SK-N-SH (cell line): ENCODE data around the gene BLOC1S3. TPM values are rescaled to one million over a fixed set of nuclear protein-coding genes. Genes with fewer than 3 reads are reported as not detected.

Source experiments
- CTCF ChIA-PET: fragments of 300-600, 350-600 bp; formaldehyde crosslinking; extraction: SDS; loops from one replicate; lab custom pipeline; 2021; lab: Yijun Ruan, JAX
- POLR2A ChIA-PET: fragments of 350-600 bp; sonication (Branson Sonifier 250); formaldehyde crosslinking; extraction: SDS; loops from one replicate; lab custom pipeline; 2020; ENCODE audit warnings: antibody characterized with exemption, inconsistent platforms; lab: Yijun Ruan, JAX
- DNase-seq: peaks from one replicate; pipeline ENCODE4 v3.0.0; 2012
- H2AFZ ChIP-seq: fragments of 200-600 bp; sonication (generic); 2 replicates; pipeline ENCODE4 v1.8.1; 2016; ENCODE audit warnings: antibody characterized with exemption, mild to moderate bottlenecking, low read depth
- H3F3A ChIP-seq: fragments of 200-600 bp; sonication (generic); replicated peaks from 2 replicates; pipeline ENCODE3; 2016; ENCODE audit warnings: antibody characterized with exemption, mild to moderate bottlenecking; ENCODE audit not compliant: insufficient read depth
- H3K27ac ChIP-seq, 2 experiments: fragments of 200-500 bp in 1 of 2; fragments of 200-600 bp in 1 of 2; sonication (Bioruptor generic) in 1 of 2; sonication (generic), shearing (Covaris generic) in 1 of 2; 2 replicates each; pipeline versions ENCODE4 v1.5.1 to v1.6.1; 2014 to 2016; ENCODE audit warnings: low read depth in 2 of 2, inconsistent platforms in 1 of 2, low read length in 1 of 2, mild to moderate bottlenecking in 1 of 2, mixed read lengths in 1 of 2
- H3K27me3 ChIP-seq: fragments of 200-600 bp; sonication (generic), shearing (Covaris generic); 2 replicates; pipeline ENCODE4 v1.6.1; 2016; ENCODE audit warnings: mixed run types; ENCODE audit not compliant: insufficient read depth
- H3K36me3 ChIP-seq, 2 experiments: fragments of 200-500 bp in 1 of 2; fragments of 200-600 bp in 1 of 2; sonication (Bioruptor generic) in 1 of 2; sonication (generic) in 1 of 2; replicated peaks in 1 of 2; 2 replicates each; pipeline versions ENCODE3 to v1.5.1; 2014 to 2016; ENCODE audit warnings: low read length in 1 of 2, mild to moderate bottlenecking in 1 of 2; ENCODE audit not compliant: insufficient read depth in 2 of 2, control insufficient read depth in 1 of 2
- H3K4me1 ChIP-seq, 2 experiments: fragments of 200-500 bp in 1 of 2; fragments of 200-600 bp in 1 of 2; sonication (Bioruptor generic) in 1 of 2; sonication (generic), shearing (Covaris generic) in 1 of 2; 2 replicates each; pipeline versions ENCODE4 v1.5.1 to v1.6.1; 2014 to 2016; ENCODE audit warnings: low read depth in 1 of 2, low read length in 1 of 2, mixed run types in 1 of 2; ENCODE audit not compliant: insufficient read depth in 2 of 2, control insufficient read depth in 1 of 2
- H3K4me2 ChIP-seq: fragments of 200-600 bp; sonication (generic), shearing (Covaris generic); 2 replicates; pipeline ENCODE4 v1.6.1; 2017; ENCODE audit warnings: mixed run types
- H3K4me3 ChIP-seq, 2 experiments: fragments of 200-500 bp in 1 of 2; fragments of 200-600 bp in 1 of 2; sonication (Bioruptor generic) in 1 of 2; sonication (generic), shearing (Covaris generic) in 1 of 2; 2 replicates each; pipeline versions ENCODE4 v1.5.1 to v1.8.1; 2014 to 2016; ENCODE audit warnings: low read depth in 2 of 2, inconsistent platforms in 1 of 2, low read length in 1 of 2, mild to moderate bottlenecking in 1 of 2, mixed read lengths in 1 of 2, moderate library complexity in 1 of 2
- H3K79me2 ChIP-seq: fragments of 200-600 bp; sonication (generic); 2 replicates; pipeline ENCODE4 v1.8.1; 2017; ENCODE audit warnings: mild to moderate bottlenecking; ENCODE audit not compliant: insufficient read depth
- H3K9ac ChIP-seq: fragments of 200-600 bp; sonication (generic); 2 replicates; pipeline ENCODE4 v1.6.1; 2017; ENCODE audit warnings: mixed run types
- H3K9me2 ChIP-seq: fragments of 200-600 bp; sonication (generic); 2 replicates; pipeline ENCODE4 v1.6.1; 2017; ENCODE audit warnings: mixed run types
- H3K9me3 ChIP-seq: fragments of 200-600 bp; sonication (generic); 2 replicates; pipeline ENCODE4 v1.6.1; 2017; ENCODE audit warnings: mixed run types, mild to moderate bottlenecking, moderate library complexity
- H4K20me1 ChIP-seq: fragments of 200-600 bp; sonication (generic); 2 replicates; pipeline ENCODE4 v1.6.1; 2017; ENCODE audit warnings: mild to moderate bottlenecking, mixed run types; ENCODE audit not compliant: insufficient read depth
- CTCF ChIP-seq: fragments of 200-600 bp; sonication (generic); IDR thresholded peaks from 2 replicates; pipeline ENCODE4 v1.6.1; 2017; ENCODE audit warnings: antibody characterized with exemption, mild to moderate bottlenecking, moderate library complexity
- FOSL2 ChIP-seq: IDR thresholded peaks from 2 replicates; pipeline ENCODE4 v1.4.0; 2012; ENCODE audit warnings: low read depth, mild to moderate bottlenecking, moderate library complexity, borderline replicate concordance
- FOXJ3 ChIP-seq: sonication (generic); formaldehyde crosslinking; IDR thresholded peaks from 2 replicates; pipeline ENCODE4 v1.5.1; 2020; ENCODE audit warnings: mild to moderate bottlenecking, missing genetic modification reagents
- FOXM1 ChIP-seq: IDR thresholded peaks from 2 replicates; pipeline ENCODE4 v1.4.0; 2012; ENCODE audit warnings: low read depth, mild to moderate bottlenecking
- GABPA ChIP-seq: IDR thresholded peaks from 2 replicates; pipeline ENCODE4 v1.4.0; 2012; ENCODE audit warnings: low read depth, mild to moderate bottlenecking
- GATA2 ChIP-seq: sonication (generic); formaldehyde crosslinking; IDR thresholded peaks from 2 replicates; pipeline ENCODE4 v1.5.0; 2020; ENCODE audit warnings: mild to moderate bottlenecking, missing genetic modification reagents
- JUND ChIP-seq: IDR thresholded peaks from 2 replicates; pipeline ENCODE4 v1.4.0; 2012
- MAX ChIP-seq: IDR thresholded peaks from 2 replicates; pipeline ENCODE4 v1.4.0; 2012; ENCODE audit warnings: low read depth
- MEF2A ChIP-seq: IDR thresholded peaks from 2 replicates; pipeline ENCODE4 v1.4.0; 2012; ENCODE audit warnings: low read depth, borderline replicate concordance
- MXI1 ChIP-seq: IDR thresholded peaks from 2 replicates; pipeline ENCODE4 v1.6.1; 2012; ENCODE audit warnings: mild to moderate bottlenecking, low read depth, low read length, improper control_type of control experiment
- NFIC ChIP-seq: IDR thresholded peaks from 2 replicates; pipeline ENCODE4 v1.4.0; 2012; ENCODE audit warnings: borderline replicate concordance
- NRF1 ChIP-seq: IDR thresholded peaks from 2 replicates; pipeline ENCODE4 v1.6.1; 2012; ENCODE audit warnings: low read depth, mild to moderate bottlenecking, low read length
- PBX3 ChIP-seq: IDR thresholded peaks from 2 replicates; pipeline ENCODE4; 2012
- REST ChIP-seq: IDR thresholded peaks from 2 replicates; pipeline ENCODE4 v1.6.1; 2012; ENCODE audit warnings: mild to moderate bottlenecking, low read depth, low read length, moderate library complexity
- RXRA ChIP-seq: IDR thresholded peaks from 2 replicates; pipeline ENCODE4 v1.4.0; 2012; ENCODE audit warnings: low read depth, mild to moderate bottlenecking, borderline replicate concordance
- SMC3 ChIP-seq: IDR thresholded peaks from 2 replicates; pipeline ENCODE4 v1.6.1; 2012; ENCODE audit warnings: low read depth, low read length, improper control_type of control experiment
- TAF1 ChIP-seq: IDR thresholded peaks from 2 replicates; pipeline ENCODE4 v1.6.1; 2012; ENCODE audit warnings: low read depth, mild to moderate bottlenecking, low read length, moderate library complexity, borderline replicate concordance
- TCF12 ChIP-seq: IDR thresholded peaks from 2 replicates; pipeline ENCODE4 v1.4.0; 2012
- USF2 ChIP-seq: fragments of 150-350 bp; IDR thresholded peaks from 2 replicates; pipeline ENCODE4 v1.6.1; 2017; ENCODE audit warnings: antibody characterized with exemption, low read length, low read depth, borderline replicate concordance
- WGBS: methylation state at CpG from one replicate; pipeline ENCODE4 v1.1.6; 2017; ENCODE audit warnings: low lambda C conversion rate; 5-methylcytosine and 5-hydroxymethylcytosine counted together
- polyA plus RNA-seq, 3 experiments: library from polyadenylated mRNA; depleted of rRNA; stranded (reverse); fragments of >200 nt; gene quantifications; 2 replicates each; pipeline ENCODE4 v1.2.3, GENCODE V29; 2012

Gene BLOC1S3
- polyA plus RNA-seq, 1 of the 3 experiments (the other 2 are of a cell fraction), result 3.0 TPM

GRCh38 chr19:45145270-45146189, 33.1 kb upstream of the BLOC1S3 start:
- no peak for DNase-seq
- no peak for TF ChIP-seq USF2
- no peak for TF ChIP-seq MAX
- no peak for TF ChIP-seq MEF2A
- TF ChIP-seq FOXJ3, result no peak
- WGBS, result 93% methylated on average over 29 of the region's 54 CpGs

GRCh38 chr19:45146251-45146650, 32.3 kb upstream of the BLOC1S3 start:
- TF ChIP-seq CTCF (no peak), TAF1 (no peak), REST (no peak), FOXM1 (no peak), NRF1 (no peak), TCF12 (no peak), GATA2 (CRISPR knock-in tag) (no peak), MXI1 (no peak), SMC3 (no peak), RXRA (no peak), JUND (no peak), GABPA (no peak), NFIC (no peak), FOXJ3 (no peak), PBX3 (no peak), FOSL2 (no peak)
- no peak for DNase-seq
- H3K4me1 ChIP-seq, result no peaks in the 10 kb centered on the region
- ChIA-PET POLR2A (no interaction called here), CTCF (interaction anchor here (0.9 kb wide), 1 partner anchor 9 kb away, joined by 3 read pairs; no protein-coding TSS in a partner anchor)
- H3K9me2 ChIP-seq, result no peaks in the 10 kb centered on the region
- no peaks in the 10 kb centered on the region for H4K20me1 ChIP-seq
- no peak overlapping the region for H3K4me2 ChIP-seq
- H3K79me2 ChIP-seq, result no peaks in the 10 kb centered on the region
- no peak overlapping the region for H3K4me3 ChIP-seq
- peaks cover 0 to 39% of the 10 kb centered on the region in 2 experiments for H3K36me3 ChIP-seq
- no peak overlapping the region for H2AFZ ChIP-seq
- H3K27me3 ChIP-seq, result no peaks in the 10 kb centered on the region
- no peaks in the 10 kb centered on the region for H3K9me3 ChIP-seq
- WGBS, result 93% methylated on average over 9 of the region's 13 CpGs
- H3K9ac ChIP-seq, result no peak overlapping the region
- H3K27ac ChIP-seq, result no peak overlapping the region
- H3F3A ChIP-seq, result no peaks in the 10 kb centered on the region

More at GRCh38 chr19:45145270-45146189, 33.1 kb upstream of the BLOC1S3 start:
- Histone ChIP-seq H3K27ac (no peak overlapping the region), H3K4me3 (no peak overlapping the region), H3K9me3 (no peaks in the 10 kb centered on the region), H2AFZ (no peak overlapping the region), H4K20me1 (no peaks in the 10 kb centered on the region), H3K9me2 (no peaks in the 10 kb centered on the region), H3K9ac (no peak overlapping the region), H3K36me3 (peaks cover 0 to 42% of the 10 kb centered on the region in 2 experiments), H3K4me1 (no peaks in the 10 kb centered on the region), H3K27me3 (no peaks in the 10 kb centered on the region), H3K4me2 (no peak overlapping the region), H3F3A (no peaks in the 10 kb centered on the region), H3K79me2 (no peaks in the 10 kb centered on the region)
- POLR2A ChIA-PET, result no interaction called here
- CTCF ChIA-PET, result no interaction called here
